Measurements from ENCODE around the gene EXOC6B.

DNA sequence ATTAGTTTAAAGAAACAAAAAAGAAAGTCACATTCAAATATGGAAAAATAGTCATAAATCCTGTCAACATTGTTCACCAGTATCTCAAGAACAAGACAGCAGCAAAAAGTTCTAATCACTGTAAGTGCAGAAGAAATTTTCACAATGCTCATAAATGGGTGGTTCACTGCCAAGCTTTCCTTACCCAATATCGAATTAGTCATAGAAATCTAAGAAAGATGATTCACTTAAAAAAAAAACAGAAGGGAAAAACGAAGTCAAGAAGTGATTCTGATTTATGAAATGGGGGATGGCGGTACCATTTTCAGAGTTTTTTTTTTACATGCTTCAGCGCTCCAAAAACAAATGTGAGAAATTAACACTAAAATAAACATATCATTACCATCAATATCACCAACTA lies 156.7 kb downstream of the EXOC6B start:
- TF ChIP-seq POLR2A (IDR thresholded peaks at IDR 0.05; ENCODE audit: low read length) (no peak), NR3C1 (IDR thresholded peaks at IDR 0.05) (no peak), CHD4 (IDR thresholded peaks at IDR 0.05; ENCODE audit: borderline replicate concordance) (no peak), MAZ (IDR thresholded peaks at IDR 0.05; ENCODE audit: borderline replicate concordance, low read depth, low read length) (no peak), CBX2 (IDR thresholded peaks at IDR 0.05; ENCODE audit: borderline replicate concordance, low read depth) (no peak)
- TF ChIP-seq, protein P1, sequence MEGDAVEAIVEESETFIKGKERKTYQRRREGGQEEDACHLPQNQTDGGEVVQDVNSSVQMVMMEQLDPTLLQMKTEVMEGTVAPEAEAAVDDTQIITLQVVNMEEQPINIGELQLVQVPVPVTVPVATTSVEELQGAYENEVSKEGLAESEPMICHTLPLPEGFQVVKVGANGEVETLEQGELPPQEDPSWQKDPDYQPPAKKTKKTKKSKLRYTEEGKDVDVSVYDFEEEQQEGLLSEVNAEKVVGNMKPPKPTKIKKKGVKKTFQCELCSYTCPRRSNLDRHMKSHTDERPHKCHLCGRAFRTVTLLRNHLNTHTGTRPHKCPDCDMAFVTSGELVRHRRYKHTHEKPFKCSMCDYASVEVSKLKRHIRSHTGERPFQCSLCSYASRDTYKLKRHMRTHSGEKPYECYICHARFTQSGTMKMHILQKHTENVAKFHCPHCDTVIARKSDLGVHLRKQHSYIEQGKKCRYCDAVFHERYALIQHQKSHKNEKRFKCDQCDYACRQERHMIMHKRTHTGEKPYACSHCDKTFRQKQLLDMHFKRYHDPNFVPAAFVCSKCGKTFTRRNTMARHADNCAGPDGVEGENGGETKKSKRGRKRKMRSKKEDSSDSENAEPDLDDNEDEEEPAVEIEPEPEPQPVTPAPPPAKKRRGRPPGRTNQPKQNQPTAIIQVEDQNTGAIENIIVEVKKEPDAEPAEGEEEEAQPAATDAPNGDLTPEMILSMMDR (IDR thresholded peaks at IDR 0.05) = no peak
